Fibroblast of villous mesenchyme (primary cell): ENCODE data around the gene CELF4. TPM values are rescaled to one million over a fixed set of nuclear protein-coding genes. Genes with fewer than 3 reads are reported as not detected.

Experiments
- DNase-seq: peaks from one replicate; pipeline ENCODE4 v3.0.0-alpha.2; 2010; ENCODE audit warnings: low read depth
- H3K4me3 ChIP-seq: 2 replicates; pipeline ENCODE4 v1.5.1; 2011; ENCODE audit warnings: low read depth, mild to moderate bottlenecking, low read length
- total RNA-seq: library from RNA; depleted of rRNA; stranded (reverse); fragments of >200 nt; gene quantifications from 2 replicates; pipeline ENCODE4 v1.2.3, GENCODE V29; 2012
- TF ChIP-seq, protein P1 (sequence below): IDR thresholded peaks from 2 replicates; pipeline ENCODE4 v1.5.1; 2012; ENCODE audit warnings: low read depth, mild to moderate bottlenecking, low read length; ENCODE audit not compliant: insufficient read depth

The CELF4 gene
- total RNA-seq, 1 donor = not detected

DNA sequence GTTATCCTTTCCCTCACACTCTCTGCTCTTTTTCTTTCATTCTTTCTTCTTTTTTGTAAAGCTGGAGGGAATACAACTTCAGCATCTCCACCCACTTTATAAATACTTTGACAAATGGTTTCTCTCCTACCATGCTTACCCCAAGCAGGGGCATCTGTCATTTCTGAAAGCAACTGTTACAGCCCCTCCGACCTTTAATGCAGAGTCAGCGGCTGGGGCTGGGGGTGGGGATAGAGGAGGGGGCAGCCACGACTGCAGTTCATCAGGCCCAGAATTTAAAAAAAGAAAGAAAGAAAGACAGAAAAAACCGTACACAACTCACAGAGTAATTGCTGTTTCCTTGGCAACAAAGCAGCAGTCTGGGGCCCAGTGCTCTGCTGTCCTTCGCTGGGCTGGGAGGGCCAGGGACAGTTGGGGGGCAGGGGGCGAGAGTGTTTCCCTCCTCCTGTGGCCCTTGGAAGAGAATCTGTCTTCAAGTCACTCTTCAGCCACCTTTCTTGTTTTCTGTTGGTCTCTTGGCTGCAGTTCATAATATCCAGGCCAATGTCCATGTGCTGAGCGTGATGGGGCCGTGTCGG, 53.8 kb downstream of the CELF4 start:
- no peak overlapping the region for H3K4me3 ChIP-seq
- TF ChIP-seq, protein P1, sequence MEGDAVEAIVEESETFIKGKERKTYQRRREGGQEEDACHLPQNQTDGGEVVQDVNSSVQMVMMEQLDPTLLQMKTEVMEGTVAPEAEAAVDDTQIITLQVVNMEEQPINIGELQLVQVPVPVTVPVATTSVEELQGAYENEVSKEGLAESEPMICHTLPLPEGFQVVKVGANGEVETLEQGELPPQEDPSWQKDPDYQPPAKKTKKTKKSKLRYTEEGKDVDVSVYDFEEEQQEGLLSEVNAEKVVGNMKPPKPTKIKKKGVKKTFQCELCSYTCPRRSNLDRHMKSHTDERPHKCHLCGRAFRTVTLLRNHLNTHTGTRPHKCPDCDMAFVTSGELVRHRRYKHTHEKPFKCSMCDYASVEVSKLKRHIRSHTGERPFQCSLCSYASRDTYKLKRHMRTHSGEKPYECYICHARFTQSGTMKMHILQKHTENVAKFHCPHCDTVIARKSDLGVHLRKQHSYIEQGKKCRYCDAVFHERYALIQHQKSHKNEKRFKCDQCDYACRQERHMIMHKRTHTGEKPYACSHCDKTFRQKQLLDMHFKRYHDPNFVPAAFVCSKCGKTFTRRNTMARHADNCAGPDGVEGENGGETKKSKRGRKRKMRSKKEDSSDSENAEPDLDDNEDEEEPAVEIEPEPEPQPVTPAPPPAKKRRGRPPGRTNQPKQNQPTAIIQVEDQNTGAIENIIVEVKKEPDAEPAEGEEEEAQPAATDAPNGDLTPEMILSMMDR = no peak
- DNase-seq = no peak

DNA sequence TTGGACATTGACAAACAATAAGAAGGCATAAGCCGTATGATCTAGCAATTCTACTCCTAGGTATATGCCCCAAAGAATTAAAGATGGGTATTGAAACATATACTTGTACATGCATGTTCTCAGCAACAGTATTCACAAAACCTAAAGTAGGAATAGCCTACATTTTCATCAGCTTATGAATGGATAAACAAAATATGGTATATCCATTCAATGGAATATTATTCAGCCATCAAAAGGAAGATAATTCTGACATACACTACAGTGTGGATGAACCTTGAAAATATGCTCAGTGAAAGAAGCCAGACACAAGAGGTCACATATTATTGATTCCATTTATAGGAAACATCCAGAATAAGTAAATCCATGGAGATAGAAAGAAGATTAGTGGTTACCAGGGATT, 56.0 kb downstream of the CELF4 start:
- TF ChIP-seq, protein P1 = no peak
- H3K4me3 ChIP-seq = no peak overlapping the region
- no peak for DNase-seq

DNA sequence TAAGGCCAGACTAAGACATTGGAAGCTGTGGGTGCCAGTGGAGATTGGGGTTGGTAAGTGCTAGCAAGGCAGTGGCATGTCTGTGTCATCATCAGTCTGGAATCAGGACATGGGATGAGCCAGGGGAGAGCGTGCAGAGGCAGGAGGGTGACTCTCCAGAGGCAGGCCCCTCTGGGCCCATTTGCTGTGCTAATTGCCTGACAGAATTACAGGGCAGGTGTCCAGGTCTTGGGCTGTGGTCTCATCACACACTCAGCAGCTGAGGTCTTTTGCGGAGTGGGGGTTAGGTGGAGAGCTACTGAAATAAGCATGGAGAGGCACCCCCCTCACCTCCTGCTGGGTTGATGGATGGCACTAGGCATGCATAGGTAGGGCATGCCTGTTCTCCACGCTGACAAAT, 57.4 kb downstream of the CELF4 start:
- no peak for DNase-seq
- H3K4me3 ChIP-seq = no peak overlapping the region
- TF ChIP-seq, protein P1 = no peak

DNA sequence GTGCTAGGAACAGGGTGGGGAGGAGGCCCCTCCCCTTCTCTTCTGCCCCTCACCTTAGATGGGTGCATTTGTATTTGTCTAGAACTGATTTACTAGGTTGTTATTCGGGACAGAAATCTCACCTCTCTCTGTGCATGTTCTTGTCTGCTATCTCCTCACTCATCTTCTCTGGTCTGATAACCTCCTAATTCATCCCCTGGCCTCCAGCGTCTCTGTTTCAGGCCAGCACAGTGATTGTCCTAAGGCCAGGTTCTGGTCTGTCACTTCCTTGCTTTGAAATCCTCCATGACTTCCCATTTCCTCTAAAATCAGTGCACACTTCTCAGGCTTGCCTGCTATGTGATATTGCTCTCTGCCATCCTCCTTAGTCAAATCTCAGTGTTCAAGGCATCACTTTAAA, 58.4 kb downstream of the CELF4 start:
- H3K4me3 ChIP-seq = no peak overlapping the region
- TF ChIP-seq, protein P1 = no peak
- DNase-seq = no peak

DNA sequence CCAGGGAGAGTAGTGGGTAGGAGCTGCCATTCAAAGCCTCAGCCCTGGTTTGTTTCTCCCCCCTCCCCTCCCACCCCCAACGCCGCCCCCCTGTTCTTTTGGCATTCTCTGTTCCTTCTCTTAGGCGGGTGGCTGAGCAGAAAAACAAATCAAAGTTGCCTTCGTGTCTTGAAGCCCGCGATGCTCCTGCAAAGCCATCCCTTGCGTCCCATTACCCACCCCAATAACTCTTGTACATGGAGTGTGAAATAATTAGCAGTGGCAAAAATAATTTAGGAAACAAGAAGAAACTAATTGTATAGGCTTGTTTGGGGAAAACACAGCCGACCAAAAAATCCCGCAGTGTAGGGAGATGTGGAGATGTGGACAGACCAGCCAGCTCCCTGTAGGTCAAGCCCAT, 59.6 kb downstream of the CELF4 start:
- DNase-seq = no peak
- TF ChIP-seq, protein P1 = no peak
- H3K4me3 ChIP-seq = no peak overlapping the region

DNA sequence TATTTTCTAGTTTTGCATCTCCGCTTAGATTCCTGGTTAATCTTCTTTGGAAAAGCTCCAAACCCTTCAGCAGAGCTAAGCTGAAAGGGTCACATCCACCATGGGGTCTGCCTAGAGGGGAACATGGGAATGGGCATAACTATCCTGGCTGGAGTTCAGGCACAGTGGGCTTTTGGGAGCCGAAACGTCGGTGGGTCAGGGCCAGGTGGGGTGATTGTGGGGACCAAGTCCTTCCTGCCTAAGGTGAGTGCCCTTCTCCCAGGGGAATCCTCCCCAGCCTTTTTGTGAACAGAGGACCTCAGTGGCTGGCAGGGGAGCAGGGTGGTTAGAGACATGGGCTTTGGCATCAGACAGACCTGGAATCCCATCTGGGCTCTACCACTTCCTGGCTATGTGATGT, 60.3 kb downstream of the CELF4 start:
- H3K4me3 ChIP-seq = no peak overlapping the region
- DNase-seq = no peak
- TF ChIP-seq, protein P1 = no peak

DNA sequence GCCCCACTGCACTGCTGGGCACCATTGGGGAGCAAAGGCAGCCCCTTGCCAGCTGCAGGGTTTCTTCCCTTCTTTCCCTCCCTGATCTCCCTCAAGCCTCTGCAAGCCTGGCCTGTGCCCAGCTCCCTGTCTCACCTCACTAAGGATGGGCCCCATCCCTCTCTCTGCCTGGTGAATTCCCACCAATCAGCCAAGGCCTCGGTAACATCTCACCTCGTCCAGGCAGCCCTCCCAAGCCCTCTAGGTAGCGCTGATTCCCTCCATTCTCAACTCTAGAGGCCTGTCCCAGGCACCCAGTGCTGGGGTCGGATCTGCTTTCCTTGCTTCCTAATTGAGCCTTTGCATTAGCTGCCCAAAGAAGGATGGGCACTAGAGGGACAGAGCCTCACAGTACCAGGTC, 63.0 kb downstream of the CELF4 start:
- no peak overlapping the region for H3K4me3 ChIP-seq
- DNase-seq = no peak
- TF ChIP-seq, protein P1 = no peak
